ENCODE results near the gene MAP2K3. TPM values are rescaled to one million over a fixed set of nuclear protein-coding genes. Genes with fewer than 3 reads are reported as not detected.

The MAP2K3 gene
- polyA plus RNA-seq, 2 of the 4 experiments (the other 2 are of a cell fraction): 13.9 to 37.1 TPM

GRCh38 chr17:21352221-21352980 lies 67.9 kb downstream of the MAP2K3 start:
- 79% methylated on average over 22 of the region's 23 CpGs for WGBS (ENCODE audit: missing lambda C conversion rate)
- FAIRE-seq (no peak), DNase-seq (ENCODE audit: low read depth in 1 of 2, low spot score in 1 of 2) (no peak), ATAC-seq (no peak)
- TF ChIP-seq MAX (IDR thresholded peaks at IDR 0.05) (no peak), CBX8 (IDR thresholded peaks at IDR 0.05) (no peak), CHD2 (IDR thresholded peaks at IDR 0.05; ENCODE audit: low read length, partially characterized antibody) (no peak), POLR2A (IDR thresholded peaks at IDR 0.05; ENCODE audit: low read length) (no peak), GATA3 (IDR thresholded peaks at IDR 0.05; ENCODE audit: borderline replicate concordance) (no peak), EP300 (IDR thresholded peaks at IDR 0.05) (no peak), FOSB (CRISPR knock-in tag; IDR thresholded peaks at IDR 0.05) (no peak), CHD4 (IDR thresholded peaks at IDR 0.05; ENCODE audit: borderline replicate concordance) (no peak), RCOR1 (IDR thresholded peaks at IDR 0.05; ENCODE audit: low read depth, low read length) (no peak), ATOH8 (CRISPR knock-in tag; IDR thresholded peaks at IDR 0.05; ENCODE audit: low read depth) (no peak), EHF (CRISPR knock-in tag; IDR thresholded peaks at IDR 0.05) (no peak), RNF2 (IDR thresholded peaks at IDR 0.05; ENCODE audit: borderline replicate concordance, low read depth) (no peak), RFX5 (IDR thresholded peaks at IDR 0.05) (no peak), SREBF2 (IDR thresholded peaks at IDR 0.05) (no peak), TP53 (CRISPR knock-in tag; IDR thresholded peaks at IDR 0.05) (no peak)
- Histone ChIP-seq H3K4me2 (no peak overlapping the region), H3K9me3 (no peaks in the 10 kb centered on the region), H3K27ac (no peak overlapping the region), H3K4me1 (0 out of 3 replicates have a peak, but pooled peaks cover 4% of the 10 kb centered on the region), H3K4me3 (no peak overlapping the region)
- POLR2A ChIA-PET: no interaction called here
- CTCF ChIA-PET: interaction anchor here (0.6 kb wide), 1 partner anchor 67 kb away, joined by 3 read pairs; no protein-coding TSS in a partner anchor

GRCh38 chr17:21352981-21353265 lies 68.4 kb downstream of the MAP2K3 start:
- ATAC-seq (no peak), FAIRE-seq (no peak), DNase-seq (ENCODE audit: low read depth in 1 of 2, low spot score in 1 of 2) (no peak)
- TF ChIP-seq GATA3 (IDR thresholded peaks at IDR 0.05; ENCODE audit: borderline replicate concordance): no peak
- no peak for TF ChIP-seq PBX3 (IDR thresholded peaks at IDR 0.05)
- no peak for TF ChIP-seq ELK1 (IDR thresholded peaks at IDR 0.05; ENCODE audit: low read depth, low read length)
- TF ChIP-seq HOXB5 (CRISPR knock-in tag; IDR thresholded peaks at IDR 0.05): no peak
- no peak for TF ChIP-seq ESRRA (IDR thresholded peaks at IDR 0.05; ENCODE audit: borderline replicate concordance, low read length)
- no peak for TF ChIP-seq MYC (IDR thresholded peaks at IDR 0.05; ENCODE audit: borderline replicate concordance, low read length)
- TF ChIP-seq SMC3 (IDR thresholded peaks at IDR 0.05): no peak
- Histone ChIP-seq H3K4me3 (no peak overlapping the region), H3K4me2 (no peak overlapping the region), H3K4me1 (0 out of 3 replicates have a peak, but pooled peaks cover 4% of the 10 kb centered on the region), H3K9me3 (no peaks in the 10 kb centered on the region), H3K27ac (no peak overlapping the region)
- 84% methylated on average over 8 of the region's 8 CpGs for WGBS (ENCODE audit: missing lambda C conversion rate)
- CTCF ChIA-PET: no interaction called here
- POLR2A ChIA-PET: no interaction called here

GRCh38 chr17:21353326-21354010 lies 69.0 kb downstream of the MAP2K3 start:
- FAIRE-seq (no peak), DNase-seq (ENCODE audit: low read depth in 1 of 2, low spot score in 1 of 2) (no peak), ATAC-seq (no peak)
- H3K9me3 ChIP-seq: no peaks in the 10 kb centered on the region
- H3K4me2 ChIP-seq: no peak overlapping the region
- CTCF ChIA-PET: no interaction called here
- peaks cover 5% of the 10 kb centered on the region; the same call in 1 of the 3 replicates for H3K4me1 ChIP-seq
- TF ChIP-seq CBX8 (IDR thresholded peaks at IDR 0.05) (no peak), MAX (IDR thresholded peaks at IDR 0.05) (no peak), NFE2L2 (conservative IDR thresholded peaks at IDR 0.05; ENCODE audit: low read length) (no peak), CHD2 (IDR thresholded peaks at IDR 0.05; ENCODE audit: low read length, partially characterized antibody) (no peak), PBX3 (IDR thresholded peaks at IDR 0.05) (no peak), E2F6 (IDR thresholded peaks at IDR 0.05; ENCODE audit: borderline replicate concordance, low read depth) (no peak), TP53 (CRISPR knock-in tag; IDR thresholded peaks at IDR 0.05) (no peak), ZFP36 (IDR thresholded peaks at IDR 0.05; ENCODE audit: borderline replicate concordance, partially characterized antibody) (no peak), EHMT2 (IDR thresholded peaks at IDR 0.05; ENCODE audit: low read depth) (no peak)
- WGBS (ENCODE audit: missing lambda C conversion rate): 77% methylated on average over 13 of the region's 13 CpGs
- no peak overlapping the region for H3K27ac ChIP-seq
- POLR2A ChIA-PET: no interaction called here
- no peak overlapping the region for H3K4me3 ChIP-seq
